ENCODE measurements around the gene MAP3K1. TPM values are rescaled to one million over a fixed set of nuclear protein-coding genes. Genes with fewer than 3 reads are reported as not detected.

Gene MAP3K1
- total RNA-seq, 1 donor from 2014 or later: 20.0 TPM

GRCh38 chr5:56837381-56837780 is 22.0 kb downstream of the MAP3K1 start:
- no peak for TF ChIP-seq CTCF (IDR thresholded peaks at IDR 0.05; ENCODE audit: unreplicated experiment)
- peaks cover 36% of the 10 kb centered on the region for H3K4me1 Mint-ChIP-seq (ENCODE audit: low read depth)
- H3K36me3 Mint-ChIP-seq (ENCODE audit: insufficient read depth): no peaks in the 10 kb centered on the region
- H3K27me3 Mint-ChIP-seq: peaks cover 5% of the 10 kb centered on the region
- H3K4me3 Mint-ChIP-seq (ENCODE audit: low read depth): no peak overlapping the region
- H3K9me3 Mint-ChIP-seq (ENCODE audit: low read depth): no peaks in the 10 kb centered on the region
- DNase-seq (ENCODE audit: low spot score, unreplicated experiment): no peak
- no peak overlapping the region for H3K27ac Mint-ChIP-seq

- Mint-ChIP-seq H3K4me3 (ENCODE audit: low read depth) (no peak overlapping the region), H3K36me3 (ENCODE audit: insufficient read depth) (no peaks in the 10 kb centered on the region), H3K9me3 (ENCODE audit: low read depth) (no peaks in the 10 kb centered on the region), H3K27me3 (peaks cover 5% of the 10 kb centered on the region), H3K4me1 (ENCODE audit: low read depth) (peaks cover 36% of the 10 kb centered on the region), H3K27ac (no peak overlapping the region)
- no peak for DNase-seq (ENCODE audit: low spot score, unreplicated experiment)
- TF ChIP-seq CTCF (IDR thresholded peaks at IDR 0.05; ENCODE audit: unreplicated experiment): no peak
These were observed 22.6 kb downstream of the MAP3K1 start for GRCh38 chr5:56837956-56838355.

- Mint-ChIP-seq H3K36me3 (ENCODE audit: insufficient read depth) (no peaks in the 10 kb centered on the region), H3K27ac (no peak overlapping the region), H3K9me3 (ENCODE audit: low read depth) (no peaks in the 10 kb centered on the region), H3K4me1 (ENCODE audit: low read depth) (peaks cover 31% of the 10 kb centered on the region), H3K4me3 (ENCODE audit: low read depth) (no peak overlapping the region), H3K27me3 (peaks cover 5% of the 10 kb centered on the region)
- peak; percentile 67 for TF ChIP-seq CTCF (IDR thresholded peaks at IDR 0.05; ENCODE audit: unreplicated experiment)
- no peak for DNase-seq (ENCODE audit: low spot score, unreplicated experiment)
These were observed 23.2 kb downstream of the MAP3K1 start for GRCh38 chr5:56838409-56839039.

- H3K36me3 Mint-ChIP-seq (ENCODE audit: insufficient read depth): no peaks in the 10 kb centered on the region
- no peaks in the 10 kb centered on the region for H3K9me3 Mint-ChIP-seq (ENCODE audit: low read depth)
- no peak overlapping the region for H3K27ac Mint-ChIP-seq
- no peak overlapping the region for H3K4me3 Mint-ChIP-seq (ENCODE audit: low read depth)
- peaks cover 26% of the 10 kb centered on the region for H3K4me1 Mint-ChIP-seq (ENCODE audit: low read depth)
- H3K27me3 Mint-ChIP-seq: peaks cover 5% of the 10 kb centered on the region
- no peak for DNase-seq (ENCODE audit: low spot score, unreplicated experiment)
- no peak for TF ChIP-seq CTCF (IDR thresholded peaks at IDR 0.05; ENCODE audit: unreplicated experiment)
These were observed 23.7 kb downstream of the MAP3K1 start for GRCh38 chr5:56839062-56839461.

GRCh38 chr5:56840597-56840996 is 25.2 kb downstream of the MAP3K1 start:
- DNase-seq (ENCODE audit: low spot score, unreplicated experiment): no peak
- Mint-ChIP-seq H3K9me3 (ENCODE audit: low read depth) (no peaks in the 10 kb centered on the region), H3K36me3 (ENCODE audit: insufficient read depth) (no peaks in the 10 kb centered on the region), H3K4me1 (ENCODE audit: low read depth) (peaks cover 18% of the 10 kb centered on the region), H3K27me3 (peaks cover under 1% of the 10 kb centered on the region), H3K27ac (no peak overlapping the region), H3K4me3 (ENCODE audit: low read depth) (no peak overlapping the region)
- no peak for TF ChIP-seq CTCF (IDR thresholded peaks at IDR 0.05; ENCODE audit: unreplicated experiment)
